Natural killer cell treated with Interleukin-12 subunit alpha and Interleukin-12 subunit beta and Interleukin-15 and Interleukin-18, amount 100 ng/mL, for 72 hours (primary cell): ENCODE measurements around the gene C14orf180. TPM values are rescaled to one million over a fixed set of nuclear protein-coding genes. Genes with fewer than 3 reads are reported as not detected.
"Not testable (repeated sequence)": the region's sequence is repeated elsewhere in the genome, so short reads cannot be mapped to it uniquely, and the experiment has no call there.

Source experiments
- ATAC-seq, 2 donors: fragments of 150-1000 bp; cut with Tn5 transposase in 1 of 2; sonication (Bioruptor Pico), chemical (Tn5 transposase) in 1 of 2; 2 replicates each; pipeline ENCODE4 v1.10.0; 2021
- DNase-seq: peaks from one replicate; pipeline ENCODE4 v3.0.0; 2022; ENCODE audit warnings: low spot score
- H3K27ac Mint-ChIP-seq, 2 donors: 1 replicate in 1 of 2; 2 replicates in 1 of 2; pipeline ENCODE4 v1.8.0; 2022; ENCODE audit warnings: mixed read lengths in 2 of 2, mild to moderate bottlenecking in 1 of 2, moderate library complexity in 1 of 2
- H3K27me3 Mint-ChIP-seq, 2 donors: 1 replicate in 1 of 2; 2 replicates in 1 of 2; pipeline ENCODE4 v1.8.0; 2022; ENCODE audit warnings: mixed read lengths in 2 of 2
- H3K36me3 Mint-ChIP-seq: one replicate; pipeline ENCODE4 v1.8.0; 2022; ENCODE audit warnings: mixed read lengths
- H3K4me1 Mint-ChIP-seq, 2 donors: 1 replicate in 1 of 2; 2 replicates in 1 of 2; pipeline ENCODE4 v1.8.0; 2022; ENCODE audit warnings: low read depth in 2 of 2, mixed read lengths in 2 of 2, mild to moderate bottlenecking in 1 of 2
- H3K4me3 Mint-ChIP-seq: one replicate; pipeline ENCODE4 v1.8.0; 2022; ENCODE audit warnings: mixed read lengths
- H3K9me3 Mint-ChIP-seq: 2 replicates; pipeline ENCODE4 v1.8.0; 2022; ENCODE audit warnings: mixed read lengths
- total RNA-seq, 2 donors: library from RNA; stranded (reverse); gene quantifications; one replicate each; pipeline ENCODE4 v1.2.3, GENCODE V29; 2022

C14orf180 gene
- total RNA-seq, 2 donors from 2014 or later: not detected

DNA sequence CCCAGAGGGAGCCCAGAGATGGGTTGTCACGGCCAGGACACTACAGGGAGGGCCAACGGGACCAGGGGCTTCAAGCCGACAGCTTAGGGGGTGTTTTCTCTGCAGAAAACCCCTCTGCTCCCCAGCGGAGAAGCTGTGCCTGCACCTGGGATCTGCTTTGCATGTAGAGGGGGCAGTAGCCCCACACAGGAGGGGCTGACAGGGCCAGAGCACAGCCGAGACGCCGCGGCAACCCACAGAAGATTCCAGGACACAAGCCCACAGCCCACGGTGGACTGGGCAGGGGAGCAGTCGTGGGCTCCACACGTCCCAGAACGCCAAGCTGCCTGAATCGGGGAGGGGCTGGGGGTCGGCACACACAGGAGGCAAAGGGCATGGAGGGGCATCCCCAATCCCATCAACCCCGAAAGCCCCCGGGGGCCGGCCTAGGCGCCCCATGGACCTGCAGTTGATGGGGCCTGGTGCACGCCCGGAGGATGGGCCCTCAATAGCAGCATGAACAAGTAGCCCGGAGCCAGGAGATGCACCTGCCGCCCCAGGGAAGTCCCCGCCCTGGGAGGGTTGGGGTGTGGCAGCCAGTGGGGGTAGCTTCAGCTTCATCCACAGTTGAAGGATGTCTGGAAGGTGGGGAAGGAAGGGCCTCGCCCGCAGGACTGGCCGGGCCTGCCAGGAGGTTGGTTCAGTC, 55.5 kb downstream of the C14orf180 start:
- DNase-seq (no peak), ATAC-seq (no peak)
- H3K36me3 Mint-ChIP-seq: no peaks in the 10 kb centered on the region
- peaks cover 12 to 15% of the 10 kb centered on the region in 2 donors for H3K27me3 Mint-ChIP-seq
- no peak overlapping the region for H3K4me3 Mint-ChIP-seq
- no peak overlapping the region for H3K27ac Mint-ChIP-seq
- H3K9me3 Mint-ChIP-seq: no peaks in the 10 kb centered on the region
- no peaks in the 10 kb centered on the region for H3K4me1 Mint-ChIP-seq

GRCh38 chr14:104635717-104636116, 56.2 kb downstream of the C14orf180 start:
- peaks cover 7 to 11% of the 10 kb centered on the region in 2 donors for H3K27me3 Mint-ChIP-seq
- H3K27ac Mint-ChIP-seq: no peak overlapping the region
- H3K4me1 Mint-ChIP-seq: no peaks in the 10 kb centered on the region
- no peak overlapping the region for H3K4me3 Mint-ChIP-seq
- ATAC-seq: no peak
- no peaks in the 10 kb centered on the region for H3K36me3 Mint-ChIP-seq
- DNase-seq: no peak
- H3K9me3 Mint-ChIP-seq: no peaks in the 10 kb centered on the region

- Mint-ChIP-seq H3K9me3 (no peaks in the 10 kb centered on the region), H3K27ac (no peak overlapping the region), H3K4me3 (no peak overlapping the region), H3K4me1 (no peaks in the 10 kb centered on the region), H3K36me3 (no peaks in the 10 kb centered on the region), H3K27me3 (peaks cover 7 to 10% of the 10 kb centered on the region in 2 donors)
- ATAC-seq (no peak), DNase-seq (no peak)
These were observed 56.6 kb downstream of the C14orf180 start for GRCh38 chr14:104636131-104636530.

GRCh38 chr14:104636846-104637545, 57.4 kb downstream of the C14orf180 start:
- not testable (repeated sequence) for DNase-seq, H3K36me3 Mint-ChIP-seq, ATAC-seq, H3K4me1 Mint-ChIP-seq, H3K4me3 Mint-ChIP-seq, H3K9me3 Mint-ChIP-seq, H3K27ac Mint-ChIP-seq
- H3K27me3 Mint-ChIP-seq: peaks cover 7 to 14% of the 10 kb centered on the region in 2 donors

GRCh38 chr14:104637546-104638003, 58.0 kb downstream of the C14orf180 start:
- ATAC-seq (no peak), DNase-seq (no peak)
- Mint-ChIP-seq H3K27ac (no peak overlapping the region), H3K4me3 (no peak overlapping the region), H3K36me3 (no peaks in the 10 kb centered on the region), H3K4me1 (no peaks in the 10 kb centered on the region), H3K27me3 (peaks cover 7 to 14% of the 10 kb centered on the region in 2 donors), H3K9me3 (no peaks in the 10 kb centered on the region)

DNA sequence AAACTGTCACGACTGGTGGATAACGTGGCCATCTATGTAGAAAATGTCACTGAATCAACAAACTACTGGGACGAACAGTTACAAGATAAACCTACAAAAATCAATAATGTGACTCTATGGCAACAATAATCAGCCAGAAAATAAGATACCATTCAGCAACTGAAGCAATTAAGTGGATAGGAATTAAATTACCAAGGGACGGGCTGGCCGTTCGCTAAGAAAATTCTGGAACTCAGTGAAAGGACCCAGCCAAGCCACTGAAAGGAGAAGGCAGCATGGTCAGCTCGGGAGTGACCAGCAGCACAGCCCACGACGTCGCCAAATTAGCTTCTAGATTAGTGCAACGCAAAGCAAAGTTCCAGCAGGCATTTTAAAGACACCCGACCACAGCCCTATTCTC, 58.6 kb downstream of the C14orf180 start:
- Mint-ChIP-seq H3K9me3 (no peaks in the 10 kb centered on the region), H3K36me3 (no peaks in the 10 kb centered on the region), H3K4me3 (no peak overlapping the region), H3K27me3 (peaks cover 7 to 14% of the 10 kb centered on the region in 2 donors), H3K4me1 (no peaks in the 10 kb centered on the region), H3K27ac (no peak overlapping the region)
- DNase-seq (no peak), ATAC-seq (no peak)

GRCh38 chr14:104638927-104639450, 59.4 kb downstream of the C14orf180 start:
- Mint-ChIP-seq H3K4me3 (no peak overlapping the region), H3K27me3 (peaks cover 7 to 17% of the 10 kb centered on the region in 2 donors), H3K36me3 (no peaks in the 10 kb centered on the region), H3K4me1 (no peaks in the 10 kb centered on the region), H3K9me3 (no peaks in the 10 kb centered on the region), H3K27ac (no peak overlapping the region)
- DNase-seq: no peak
- ATAC-seq: no peak

DNA sequence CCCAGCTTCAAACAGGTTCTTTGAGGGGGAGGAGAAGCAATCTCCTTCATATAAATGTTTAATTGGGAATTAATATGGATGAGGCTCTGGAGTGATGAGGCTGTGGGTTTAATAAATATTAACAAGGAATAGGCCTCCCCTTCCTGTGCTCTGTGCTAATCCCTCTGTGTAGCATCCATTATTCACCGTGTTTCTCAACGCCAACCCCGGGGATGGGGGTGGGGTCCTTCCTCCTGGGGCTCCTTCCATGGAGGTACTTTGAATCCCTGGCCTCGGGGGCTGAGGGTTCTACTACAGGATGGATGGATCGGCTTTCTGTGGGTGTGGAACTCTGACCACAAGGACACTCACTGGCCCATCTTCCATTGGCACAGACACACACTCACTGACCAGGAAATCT, 59.9 kb downstream of the C14orf180 start:
- no peak overlapping the region for H3K4me3 Mint-ChIP-seq
- no peaks in the 10 kb centered on the region for H3K4me1 Mint-ChIP-seq
- no peaks in the 10 kb centered on the region for H3K9me3 Mint-ChIP-seq
- no peak overlapping the region for H3K27ac Mint-ChIP-seq
- H3K36me3 Mint-ChIP-seq: no peaks in the 10 kb centered on the region
- ATAC-seq (no peak), DNase-seq (no peak)
- peaks cover 7 to 19% of the 10 kb centered on the region in 2 donors for H3K27me3 Mint-ChIP-seq

Other genes with a start within 250 kb of the C14orf180 start
- gene TMEM179, start 25.0 kb downstream of the C14orf180 start, total RNA-seq: under 1 TPM; 0.48 to 0.84 TPM
- gene INF2, start 109.9 kb downstream of the C14orf180 start, total RNA-seq: 10 to 100 TPM; 19.2 to 44.9 TPM
- under 1 TPM; 0.50 to 0.61 TPM for gene ADSS1, start 144.5 kb downstream of the C14orf180 start, total RNA-seq
- 100 to 1,000 TPM in 1 of 2 donors, 10 to 100 TPM in 1; 74.5 to 157 TPM for gene SIVA1, start 173.4 kb downstream of the C14orf180 start, total RNA-seq
- 100 to 1,000 TPM; 128 to 229 TPM for gene AKT1, start 216.0 kb downstream of the C14orf180 start, total RNA-seq
- 1 to 10 TPM; 1.3 to 3.0 TPM for gene ZBTB42, start 221.3 kb downstream of the C14orf180 start, total RNA-seq